Mesothelial cell of epicardium (in vitro differentiated cells): ENCODE results near the gene FBXW7. TPM values are rescaled to one million over a fixed set of nuclear protein-coding genes. Genes with fewer than 3 reads are reported as not detected.
A peak's percentile ranks its signal among the peaks of the same experiment; 100 is the strongest.

ENCODE experiments used
- DNase-seq, 2 experiments: peaks; one replicate each; pipeline ENCODE4 v3.0.0; 2021; ENCODE audit warnings: low spot score in 2 of 2; ENCODE audit not compliant: unreplicated experiment in 2 of 2
- H3K27ac Mint-ChIP-seq: 2 replicates; pipeline ENCODE4 v1.8.0; 2021; ENCODE audit warnings: mixed read lengths
- H3K27me3 Mint-ChIP-seq: 2 replicates; pipeline ENCODE4 v1.8.0; 2021; ENCODE audit warnings: low read depth, mixed read lengths
- H3K36me3 Mint-ChIP-seq: 2 replicates; pipeline ENCODE4 v1.8.0; 2021; ENCODE audit warnings: mixed read lengths
- H3K4me1 Mint-ChIP-seq: 2 replicates; pipeline ENCODE4 v1.8.0; 2021; ENCODE audit warnings: mixed read lengths
- H3K4me3 Mint-ChIP-seq: 2 replicates; pipeline ENCODE4 v1.8.0; 2021; ENCODE audit warnings: mild to moderate bottlenecking, moderate library complexity, mixed read lengths
- H3K9me3 Mint-ChIP-seq: 2 replicates; pipeline ENCODE4 v1.8.0; 2021; ENCODE audit warnings: mixed read lengths
- total RNA-seq: library from RNA; stranded (reverse); gene quantifications from 3 replicates; pipeline ENCODE4 v1.2.1, GENCODE V29; 2021
- TF ChIP-seq, protein P1 (sequence below): fragments of 200-600 bp; sonication (generic); IDR thresholded peaks from one replicate; pipeline ENCODE4 v1.5.0; 2021; ENCODE audit warnings: antibody characterized with exemption; ENCODE audit not compliant: unreplicated experiment

FBXW7 gene
- total RNA-seq, 1 donor from 2014 or later = 46.4 TPM

DNA sequence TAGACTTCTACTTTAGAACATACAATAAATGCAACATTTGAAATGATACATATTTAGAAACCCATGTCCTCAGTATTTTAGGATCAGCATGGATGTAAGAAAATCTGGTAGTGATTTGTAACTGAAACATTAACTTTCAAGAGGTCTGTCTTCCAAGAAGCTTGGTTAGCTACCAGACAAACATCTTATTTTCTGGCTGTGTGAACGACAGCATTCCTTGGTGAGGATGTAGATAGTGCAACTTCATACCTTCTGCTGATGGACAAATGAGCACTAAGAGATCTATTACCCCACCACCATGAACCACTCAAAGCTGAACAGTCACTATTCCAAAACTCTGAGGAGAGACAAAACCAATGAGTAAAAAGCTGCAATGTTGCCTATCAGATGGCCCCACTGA is 212.7 kb downstream of the FBXW7 start:
- Mint-ChIP-seq H3K4me3 (no peak overlapping the region), H3K27ac (no peak overlapping the region), H3K4me1 (peaks cover 16% of the 10 kb centered on the region), H3K36me3 (peaks cover 34% of the 10 kb centered on the region), H3K27me3 (no peaks in the 10 kb centered on the region), H3K9me3 (no peaks in the 10 kb centered on the region)
- TF ChIP-seq, protein P1, sequence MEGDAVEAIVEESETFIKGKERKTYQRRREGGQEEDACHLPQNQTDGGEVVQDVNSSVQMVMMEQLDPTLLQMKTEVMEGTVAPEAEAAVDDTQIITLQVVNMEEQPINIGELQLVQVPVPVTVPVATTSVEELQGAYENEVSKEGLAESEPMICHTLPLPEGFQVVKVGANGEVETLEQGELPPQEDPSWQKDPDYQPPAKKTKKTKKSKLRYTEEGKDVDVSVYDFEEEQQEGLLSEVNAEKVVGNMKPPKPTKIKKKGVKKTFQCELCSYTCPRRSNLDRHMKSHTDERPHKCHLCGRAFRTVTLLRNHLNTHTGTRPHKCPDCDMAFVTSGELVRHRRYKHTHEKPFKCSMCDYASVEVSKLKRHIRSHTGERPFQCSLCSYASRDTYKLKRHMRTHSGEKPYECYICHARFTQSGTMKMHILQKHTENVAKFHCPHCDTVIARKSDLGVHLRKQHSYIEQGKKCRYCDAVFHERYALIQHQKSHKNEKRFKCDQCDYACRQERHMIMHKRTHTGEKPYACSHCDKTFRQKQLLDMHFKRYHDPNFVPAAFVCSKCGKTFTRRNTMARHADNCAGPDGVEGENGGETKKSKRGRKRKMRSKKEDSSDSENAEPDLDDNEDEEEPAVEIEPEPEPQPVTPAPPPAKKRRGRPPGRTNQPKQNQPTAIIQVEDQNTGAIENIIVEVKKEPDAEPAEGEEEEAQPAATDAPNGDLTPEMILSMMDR = no peak
- no peak for DNase-seq

DNA sequence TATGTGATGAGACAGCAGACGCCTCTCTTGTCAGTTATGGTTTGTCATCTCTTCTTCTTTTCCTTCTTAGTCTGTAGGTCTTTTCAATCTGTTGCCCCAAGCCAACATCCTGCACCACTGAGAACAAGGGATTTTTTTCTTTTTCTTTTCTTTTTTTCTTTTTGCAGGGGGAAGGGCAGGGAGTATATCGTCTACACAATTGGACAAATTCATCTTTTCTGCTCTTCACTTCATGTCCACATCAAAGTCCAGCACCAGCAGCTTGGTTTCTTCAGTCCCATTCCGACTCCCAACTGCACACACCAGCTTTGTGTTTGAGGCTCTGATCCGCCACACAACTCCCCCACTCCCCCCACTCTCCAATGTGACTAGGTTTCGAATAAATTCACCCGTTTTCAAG is 213.2 kb downstream of the FBXW7 start:
- no peak for DNase-seq
- H3K9me3 Mint-ChIP-seq = no peaks in the 10 kb centered on the region
- TF ChIP-seq, protein P1 = no peak
- H3K4me3 Mint-ChIP-seq = no peak overlapping the region
- no peak overlapping the region for H3K27ac Mint-ChIP-seq
- peaks cover 28% of the 10 kb centered on the region for H3K36me3 Mint-ChIP-seq
- no peaks in the 10 kb centered on the region for H3K27me3 Mint-ChIP-seq
- H3K4me1 Mint-ChIP-seq = peaks cover 10% of the 10 kb centered on the region

DNA sequence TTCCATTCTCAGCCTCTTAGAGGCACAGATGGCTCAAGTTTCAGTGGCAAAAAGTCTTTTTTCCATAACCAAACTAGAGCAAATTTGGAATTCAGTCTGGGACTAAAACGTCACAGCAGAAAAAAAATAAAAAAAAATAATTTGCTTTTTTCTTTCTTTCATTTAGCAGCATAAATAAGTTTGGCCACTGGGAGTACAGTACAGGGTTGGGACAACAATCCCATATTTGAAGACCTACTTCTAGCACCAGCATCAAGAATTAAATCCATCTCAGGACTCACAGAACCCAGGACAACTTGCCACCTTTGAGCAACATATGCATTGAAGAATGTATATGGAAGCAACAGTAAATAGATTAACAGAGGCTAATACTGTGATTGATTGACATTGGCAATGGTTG is 214.0 kb downstream of the FBXW7 start:
- Mint-ChIP-seq H3K27ac (no peak overlapping the region), H3K9me3 (no peaks in the 10 kb centered on the region), H3K36me3 (peaks cover 24% of the 10 kb centered on the region), H3K4me1 (peaks cover 9% of the 10 kb centered on the region), H3K4me3 (no peak overlapping the region), H3K27me3 (no peaks in the 10 kb centered on the region)
- no peak for DNase-seq
- TF ChIP-seq, protein P1 = peak; percentile 43

DNA sequence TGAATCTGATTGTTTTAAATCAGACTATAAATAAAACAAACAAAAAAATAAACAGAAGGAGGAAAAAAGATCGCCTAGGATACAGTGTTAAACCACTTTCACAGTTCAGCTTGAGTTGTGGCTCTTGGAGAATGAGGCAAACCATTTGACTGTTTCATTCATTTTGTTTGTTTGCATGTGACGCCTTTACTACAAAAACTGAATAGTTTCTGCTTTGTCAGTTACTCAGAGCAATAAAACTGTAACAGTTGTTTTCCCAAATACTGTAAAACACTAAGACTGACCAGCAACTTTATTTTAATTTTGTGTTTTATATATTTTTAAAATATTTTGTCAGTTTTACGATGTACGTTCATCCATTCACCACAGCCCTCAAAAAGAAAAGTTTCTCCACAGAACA is 214.5 kb downstream of the FBXW7 start:
- no peak for DNase-seq
- Mint-ChIP-seq H3K27me3 (no peaks in the 10 kb centered on the region), H3K4me3 (no peak overlapping the region), H3K9me3 (no peaks in the 10 kb centered on the region), H3K27ac (no peak overlapping the region), H3K4me1 (peaks cover 9% of the 10 kb centered on the region), H3K36me3 (peaks cover 24% of the 10 kb centered on the region)
- TF ChIP-seq, protein P1 = no peak

DNA sequence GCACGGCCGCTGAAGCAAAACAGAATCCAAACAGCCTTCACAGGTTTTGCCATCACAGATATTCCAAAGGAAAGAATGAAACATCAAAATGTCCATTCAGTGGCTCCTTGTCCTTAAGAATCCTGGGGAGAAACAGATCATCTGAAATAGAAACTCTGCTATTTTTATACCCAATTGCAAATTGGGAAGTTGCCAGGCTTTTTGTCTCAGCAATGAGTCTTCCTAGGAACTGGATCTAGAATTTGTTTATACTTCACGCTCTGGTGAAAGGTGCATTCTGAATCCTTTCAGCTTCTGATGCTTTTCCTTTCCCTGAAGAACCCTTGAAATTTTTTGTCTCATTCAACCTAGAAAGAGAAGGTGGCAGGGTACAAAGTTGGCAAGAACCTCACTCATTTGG is 218.9 kb downstream of the FBXW7 start:
- H3K27me3 Mint-ChIP-seq = no peaks in the 10 kb centered on the region
- H3K27ac Mint-ChIP-seq = no peak overlapping the region
- TF ChIP-seq, protein P1 = no peak
- H3K4me1 Mint-ChIP-seq = no peaks in the 10 kb centered on the region
- H3K4me3 Mint-ChIP-seq = no peak overlapping the region
- H3K36me3 Mint-ChIP-seq = peaks cover under 1% of the 10 kb centered on the region
- DNase-seq = no peak
- H3K9me3 Mint-ChIP-seq = peaks cover 3% of the 10 kb centered on the region

DNA sequence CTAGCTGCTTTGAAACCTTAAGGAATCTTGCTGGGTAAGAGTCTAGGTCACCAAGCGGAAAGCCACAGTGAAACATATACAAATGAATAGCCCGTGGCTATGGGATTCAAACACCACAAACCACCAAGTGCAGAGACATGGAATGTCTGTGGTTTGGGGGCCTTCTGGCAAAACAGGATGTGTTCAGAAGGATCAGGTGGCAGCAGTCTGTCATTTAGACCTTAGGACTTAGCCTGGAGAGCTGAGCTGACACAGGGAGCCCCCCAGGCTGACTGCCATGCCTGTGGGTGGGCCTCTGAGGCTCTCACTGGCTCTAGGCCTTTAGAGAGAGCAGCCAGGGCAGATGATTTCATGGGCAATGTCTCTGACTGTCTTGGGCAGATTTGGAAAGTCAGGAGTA is 225.6 kb downstream of the FBXW7 start:
- DNase-seq = no peak
- TF ChIP-seq, protein P1 = no peak
- H3K27ac Mint-ChIP-seq = no peak overlapping the region
- no peaks in the 10 kb centered on the region for H3K27me3 Mint-ChIP-seq
- no peak overlapping the region for H3K4me3 Mint-ChIP-seq
- no peaks in the 10 kb centered on the region for H3K36me3 Mint-ChIP-seq
- peaks cover 16% of the 10 kb centered on the region for H3K4me1 Mint-ChIP-seq
- peaks cover 4% of the 10 kb centered on the region for H3K9me3 Mint-ChIP-seq
